A549 (cell line): Measurements from ENCODE around the gene MINDY2. TPM values are rescaled to one million over a fixed set of nuclear protein-coding genes. Genes with fewer than 3 reads are reported as not detected.

ENCODE experiments used
- ATAC-seq, 2 experiments: fragments of 200-7000 bp in 1 of 2; fragments of >200 bp in 1 of 2; cut with Nextera tagmentation in 1 of 2; cut with Tn5 transposase in 1 of 2; 3 replicates each; pipeline versions ENCODE4 v1.8.0 to v1.9.1; 2018 to 2020; ENCODE audit warnings: mild to moderate bottlenecking in 1 of 2, moderate library complexity in 1 of 2
- CTCF ChIA-PET: fragments of 300-600 bp; sonication (Branson Sonifier 250); formaldehyde crosslinking; extraction: SDS; loops from one replicate; lab custom pipeline; 2021; ENCODE audit warnings: antibody characterized with exemption, inconsistent platforms; lab: Yijun Ruan, JAX
- POLR2A ChIA-PET: fragments of 350-600 bp; formaldehyde crosslinking; extraction: SDS; loops from one replicate; lab custom pipeline; 2021; ENCODE audit warnings: antibody characterized with exemption, inconsistent platforms; lab: Yijun Ruan, JAX
- DNase-seq, 2 experiments: peaks; one replicate each; pipeline versions ENCODE4 v3.0.0 to v3.0.0-alpha.2; 2011 to 2016; ENCODE audit warnings: low read depth in 1 of 2, low spot score in 1 of 2
- FAIRE-seq: peaks from 2 replicates; lab custom pipeline; 2011; peaks lifted over from hg19 to GRCh38; lab: Jason Lieb, UNC
- H3K27ac ChIP-seq, 2 experiments: fragments of >200 bp; sonication (Bioruptor Twin); formaldehyde crosslinking; 3 replicates each; pipeline ENCODE4 v1.5.1; 2016 to 2017
- H3K4me1 ChIP-seq: fragments of >200 bp; sonication (Bioruptor Twin); formaldehyde crosslinking; 3 replicates; pipeline ENCODE4 v1.6.1; 2016
- H3K4me2 ChIP-seq: fragments of >200 bp; sonication (Bioruptor Twin); formaldehyde crosslinking; 3 replicates; pipeline ENCODE4 v1.6.1; 2016
- H3K4me3 ChIP-seq: fragments of >200 bp; sonication (Bioruptor Twin); formaldehyde crosslinking; 3 replicates; pipeline ENCODE4 v1.5.1; 2016
- H3K9me3 ChIP-seq: fragments of >200 bp; sonication (Bioruptor Twin); formaldehyde crosslinking; 3 replicates; pipeline ENCODE4 v1.6.1; 2016
- CBX8 ChIP-seq: fragments of 200-600 bp; sonication (generic); IDR thresholded peaks from 2 replicates; pipeline ENCODE4 v1.6.1; 2016
- CTCF ChIP-seq: fragments of >200 bp; sonication (Bioruptor Twin); formaldehyde crosslinking; IDR thresholded peaks from 3 replicates; pipeline ENCODE4 v1.5.1; 2016
- EHF ChIP-seq: fragments of 250-450 bp; sonication (Bioruptor Pico); IDR thresholded peaks from 2 replicates; pipeline ENCODE4 v1.5.0; 2020; ENCODE audit warnings: mild to moderate bottlenecking
- ELK1 ChIP-seq: fragments of 150-350 bp; IDR thresholded peaks from 2 replicates; pipeline ENCODE4 v1.6.1; 2014; ENCODE audit warnings: low read depth, mild to moderate bottlenecking, low read length
- FOSL2 ChIP-seq, 2 experiments: fragments of 450-650 bp in 1 of 2; fragments of >200 bp in 1 of 2; sonication (Bioruptor Twin) in 1 of 2; formaldehyde crosslinking; IDR thresholded peaks; 2 replicates each; pipeline versions ENCODE4 v1.5.0 to v1.6.1; 2016 to 2020; ENCODE audit warnings: mild to moderate bottlenecking in 1 of 2, moderate library complexity in 1 of 2
- FOXS1 ChIP-seq: fragments of 250-450 bp; sonication (Bioruptor Pico); IDR thresholded peaks from 2 replicates; pipeline ENCODE4 v1.5.0; 2020; ENCODE audit warnings: mild to moderate bottlenecking, moderate library complexity
- GATA3 ChIP-seq: IDR thresholded peaks from 2 replicates; pipeline ENCODE4 v1.6.1; 2012; ENCODE audit warnings: borderline replicate concordance
- HDAC2 ChIP-seq: fragments of 200-600 bp; sonication (generic); IDR thresholded peaks from 2 replicates; pipeline ENCODE4 v1.6.1; 2016
- HEYL ChIP-seq: fragments of 250-450 bp; sonication (Bioruptor Pico); IDR thresholded peaks from 2 replicates; pipeline ENCODE4 v1.8.0; 2021; ENCODE audit warnings: mild to moderate bottlenecking, moderate library complexity
- HOXB13 ChIP-seq: fragments of 250-450 bp; sonication (Bioruptor Pico); IDR thresholded peaks from 2 replicates; pipeline ENCODE4 v1.5.0; 2020; ENCODE audit warnings: low read depth, mild to moderate bottlenecking, moderate library complexity
- JUN ChIP-seq, 2 experiments: fragments of >200 bp; sonication (Bioruptor Twin); formaldehyde crosslinking; IDR thresholded peaks; 2 replicates in 1 of 2; 3 replicates in 1 of 2; pipeline ENCODE4 v1.6.1; 2016 to 2017
- MAFK ChIP-seq: fragments of 450-650 bp; IDR thresholded peaks from 2 replicates; pipeline ENCODE4 v1.6.1; 2014; ENCODE audit not compliant: partially characterized antibody
- MAZ ChIP-seq: fragments of 150-350 bp; IDR thresholded peaks from 2 replicates; pipeline ENCODE4 v1.6.1; 2014; ENCODE audit warnings: antibody characterized with exemption, low read depth, low read length, borderline replicate concordance
- NR3C1 ChIP-seq: fragments of >200 bp; sonication (Bioruptor Twin); formaldehyde crosslinking; IDR thresholded peaks from 3 replicates; pipeline ENCODE4 v1.6.1; 2017
- POLR2AphosphoS2 ChIP-seq: conservative IDR thresholded peaks from 2 replicates; pipeline ENCODE4 v1.6.1; 2012; ENCODE audit warnings: low read length, improper control_type of control experiment, inconsistent platforms
- RARB ChIP-seq: fragments of 250-450 bp; sonication (Bioruptor Pico); IDR thresholded peaks from 2 replicates; pipeline ENCODE4 v1.8.0; 2021; ENCODE audit warnings: mild to moderate bottlenecking, moderate library complexity
- RCOR1 ChIP-seq: fragments of 150-350 bp; IDR thresholded peaks from 2 replicates; pipeline ENCODE4 v1.6.1; 2014; ENCODE audit warnings: antibody characterized with exemption, low read length, low read depth
- REST ChIP-seq: fragments of 200-600 bp; sonication (generic); IDR thresholded peaks from 2 replicates; pipeline ENCODE4 v1.6.1; 2016; ENCODE audit warnings: antibody characterized with exemption, mild to moderate bottlenecking, moderate library complexity
- RFX5 ChIP-seq: fragments of 450-650 bp; IDR thresholded peaks from 2 replicates; pipeline ENCODE4 v1.7.1; 2014; ENCODE audit warnings: antibody characterized with exemption, mild to moderate bottlenecking, moderate library complexity
- RNF2 ChIP-seq: fragments of 200-600 bp; sonication (generic); IDR thresholded peaks from 2 replicates; pipeline ENCODE4 v1.6.1; 2016; ENCODE audit warnings: low read depth, mild to moderate bottlenecking, antibody characterized with exemption, moderate library complexity, borderline replicate concordance
- SREBF2 ChIP-seq: fragments of 450-650 bp; IDR thresholded peaks from 2 replicates; pipeline ENCODE4 v1.6.1; 2014; ENCODE audit warnings: mild to moderate bottlenecking, moderate library complexity
- TP53 ChIP-seq: fragments of 250-450 bp; sonication (Bioruptor Pico); IDR thresholded peaks from 2 replicates; pipeline ENCODE4 v1.5.0; 2021; ENCODE audit warnings: mild to moderate bottlenecking, moderate library complexity
- USF2 ChIP-seq: fragments of 450-650 bp; IDR thresholded peaks from 2 replicates; pipeline ENCODE4 v1.6.1; 2014; ENCODE audit warnings: antibody characterized with exemption
- ZNF302 ChIP-seq: fragments of 250-450 bp; sonication (Bioruptor Pico); IDR thresholded peaks from 2 replicates; pipeline ENCODE4 v1.9.0; 2021; ENCODE audit warnings: inconsistent platforms, mild to moderate bottlenecking, moderate library complexity
- WGBS: methylation state at CpG from one replicate; pipeline ENCODE4 v1.1.6; 2017; ENCODE audit errors: missing lambda C conversion rate; 5-methylcytosine and 5-hydroxymethylcytosine counted together
- polyA plus RNA-seq, 4 experiments: library from polyadenylated mRNA; depleted of rRNA in 3 of 4; stranded (reverse); fragments of >200 nt; fragmentation: RNase III in 1 of 4; extraction: RNeasy Plus Mini Kit Qiagen cat#74134 plus additional on column Dnase treatment in 1 of 4; gene quantifications; 2 replicates in 3 of 4; 3 replicates in 1 of 4; pipeline ENCODE4 v1.2.3, GENCODE V29; 2011 to 2017

MINDY2 gene
- polyA plus RNA-seq, 2 of the 4 experiments (the other 2 are of a cell fraction), result 4.7 to 7.0 TPM

- DNase-seq (no peak), FAIRE-seq (no peak), ATAC-seq (no peak)
- H3K4me2 ChIP-seq, result no peak overlapping the region
- 96% methylated on average over 6 of the region's 6 CpGs for WGBS
- CTCF ChIA-PET, result interaction anchor here (0.7 to 0.8 kb wide), 2 partner anchors 14 to 42 kb away, joined by 3 to 5 read pairs; no protein-coding TSS in a partner anchor
- no peak overlapping the region for H3K27ac ChIP-seq
- POLR2A ChIA-PET, result no interaction called here
- no peak for TF ChIP-seq RARB (CRISPR knock-in tag)
- TF ChIP-seq RFX5, result no peak
- no peak for TF ChIP-seq GATA3
- TF ChIP-seq TP53, result no peak
- TF ChIP-seq ELK1, result no peak
- H3K4me1 ChIP-seq, result peaks cover 11% of the 10 kb centered on the region
- no peak overlapping the region for H3K4me3 ChIP-seq
- H3K9me3 ChIP-seq, result no peaks in the 10 kb centered on the region
Measured at GRCh38 chr15:58908550-58909309, 137.6 kb downstream of the MINDY2 start.

GRCh38 chr15:58909616-58910015 lies 138.5 kb downstream of the MINDY2 start:
- Histone ChIP-seq H3K27ac (no peak overlapping the region), H3K4me2 (no peak overlapping the region), H3K4me3 (no peak overlapping the region), H3K9me3 (no peaks in the 10 kb centered on the region), H3K4me1 (peaks cover 11% of the 10 kb centered on the region)
- WGBS, result 100% methylated on average over 1 of the region's 1 CpG
- TF ChIP-seq NR3C1 (no peak), ZNF302 (CRISPR knock-in tag) (no peak), HEYL (CRISPR knock-in tag) (no peak), FOSL2 (IDR thresholded peaks at IDR 0.05) (no peak), FOSL2 (CRISPR knock-in tag; IDR thresholded peaks at IDR 0.05) (no peak), USF2 (no peak), EHF (no peak), RARB (CRISPR knock-in tag) (no peak), ELK1 (no peak), POLR2AphosphoS2 (no peak)
- ATAC-seq (no peak; a peak in 1 of 6 replicates), FAIRE-seq (no peak), DNase-seq (no peak)
- ChIA-PET CTCF (no interaction called here), POLR2A (no interaction called here)

- H3K4me2 ChIP-seq, result no peak overlapping the region
- ChIA-PET POLR2A (no interaction called here), CTCF (interaction anchor here (0.6 kb wide), 1 partner anchor 36 kb away, joined by 4 read pairs; no protein-coding TSS in a partner anchor)
- TF ChIP-seq HEYL (CRISPR knock-in tag), result no peak
- no peak for TF ChIP-seq REST
- no peak for TF ChIP-seq EHF
- no peak for TF ChIP-seq SREBF2
- no peak for TF ChIP-seq ZNF302 (CRISPR knock-in tag)
- no peak for TF ChIP-seq RCOR1
- no peak for TF ChIP-seq MAZ
- TF ChIP-seq NR3C1, result no peak
- no peak for TF ChIP-seq CTCF
- TF ChIP-seq CBX8, result no peak
- TF ChIP-seq HDAC2, result no peak
- no peak for TF ChIP-seq RNF2
- TF ChIP-seq HOXB13 (CRISPR knock-in tag), result no peak
- TF ChIP-seq FOXS1 (CRISPR knock-in tag), result no peak
- no peak for TF ChIP-seq TP53
- TF ChIP-seq MAFK, result no peak
- TF ChIP-seq JUN (IDR thresholded peaks at IDR 0.05), result no peak
- WGBS, result 91% methylated on average over 4 of the region's 4 CpGs
- no peak overlapping the region for H3K27ac ChIP-seq
- H3K4me3 ChIP-seq, result no peak overlapping the region
- FAIRE-seq (no peak), DNase-seq (no peak), ATAC-seq (no peak)
- H3K9me3 ChIP-seq, result no peaks in the 10 kb centered on the region
- peaks cover 11% of the 10 kb centered on the region for H3K4me1 ChIP-seq
Measured at GRCh38 chr15:58910456-58910855, 139.4 kb downstream of the MINDY2 start.
